ENCODE data around the gene LLCFC1. TPM values are rescaled to one million over a fixed set of nuclear protein-coding genes. Genes with fewer than 3 reads are reported as not detected.

LLCFC1 gene
- total RNA-seq, 1 donor from 2014 or later: not detected

DNA sequence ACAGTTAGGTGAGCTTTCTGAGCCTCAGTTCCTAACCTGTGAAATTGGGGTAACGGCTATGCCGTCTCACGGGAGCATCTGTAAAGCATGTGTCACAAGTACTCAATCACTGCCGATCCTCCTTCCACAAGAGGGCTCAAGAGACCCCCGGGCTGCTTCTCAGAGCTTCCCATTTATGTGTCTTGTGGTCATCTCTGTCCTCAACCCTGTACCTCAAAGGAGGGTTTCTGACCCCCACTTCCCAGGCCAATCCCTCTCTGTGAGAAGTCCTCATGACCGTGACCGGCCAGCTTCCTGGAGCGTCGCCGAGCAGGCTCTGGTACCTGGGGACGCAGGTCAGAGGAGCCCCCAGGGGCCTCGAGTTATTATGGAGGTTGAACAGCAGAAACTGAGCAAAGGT is 5.2 kb upstream of the LLCFC1 start:
- ATAC-seq (no peak), DNase-seq (ENCODE audit: low spot score) (no peak)
- intact Hi-C loops (cut with DNase I): no loop called here

DNA sequence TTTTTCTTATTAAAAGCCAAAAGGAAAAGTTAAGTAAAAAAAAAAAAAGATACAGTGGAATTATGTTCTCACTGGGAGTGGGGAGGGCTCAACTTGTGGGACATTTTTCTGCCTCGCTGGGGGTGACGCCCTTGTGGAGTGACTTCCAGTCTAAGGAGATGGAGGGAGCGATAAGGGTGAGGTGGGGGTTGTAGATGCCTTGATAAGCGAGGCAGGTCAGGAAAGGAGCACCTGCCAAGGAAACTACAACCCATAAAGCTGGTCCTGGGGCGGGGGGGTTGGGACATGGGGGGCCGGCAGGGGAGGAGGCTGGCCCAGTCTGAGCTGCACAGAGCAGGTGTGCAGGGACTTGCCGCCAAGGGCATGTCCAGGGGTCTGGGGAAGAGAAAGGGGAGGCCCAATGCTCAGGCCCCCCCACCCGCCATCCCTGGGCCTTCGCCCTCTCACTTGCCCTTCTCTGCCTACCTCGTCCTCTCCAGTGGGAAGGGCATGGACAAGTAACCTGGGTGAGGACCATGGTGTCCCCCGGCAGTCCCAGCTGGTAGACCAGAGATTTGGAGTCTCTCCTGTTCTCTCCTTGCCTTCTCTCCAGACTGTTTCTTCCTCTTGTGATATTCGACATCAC is 3.2 kb upstream of the LLCFC1 start:
- no peak for DNase-seq (ENCODE audit: low spot score)
- no peak for ATAC-seq
- intact Hi-C loops (cut with DNase I): no loop called here

DNA sequence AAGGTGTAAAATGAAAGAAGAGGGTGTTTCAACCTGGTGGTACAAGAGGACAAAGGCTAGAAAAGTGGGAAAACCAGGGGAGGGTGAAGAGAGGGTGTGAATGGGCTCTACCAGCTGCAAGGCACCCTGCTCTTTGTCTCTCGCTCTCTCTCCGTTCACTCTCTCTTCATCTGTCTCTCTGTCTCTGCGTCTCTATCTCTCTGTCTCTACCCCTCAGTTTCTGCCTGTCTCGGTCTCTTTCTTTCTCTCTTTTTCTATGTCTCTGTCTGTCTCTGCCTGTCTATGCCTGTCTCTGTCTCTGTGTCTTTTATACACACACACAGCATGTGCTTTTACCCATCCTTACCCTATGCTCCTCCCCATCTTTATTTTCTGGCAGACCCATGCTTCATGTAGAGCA is 673 bp upstream of the LLCFC1 start:
- ATAC-seq: no peak
- DNase-seq (ENCODE audit: low spot score): no peak
- intact Hi-C loops (cut with DNase I): no loop called here

DNA sequence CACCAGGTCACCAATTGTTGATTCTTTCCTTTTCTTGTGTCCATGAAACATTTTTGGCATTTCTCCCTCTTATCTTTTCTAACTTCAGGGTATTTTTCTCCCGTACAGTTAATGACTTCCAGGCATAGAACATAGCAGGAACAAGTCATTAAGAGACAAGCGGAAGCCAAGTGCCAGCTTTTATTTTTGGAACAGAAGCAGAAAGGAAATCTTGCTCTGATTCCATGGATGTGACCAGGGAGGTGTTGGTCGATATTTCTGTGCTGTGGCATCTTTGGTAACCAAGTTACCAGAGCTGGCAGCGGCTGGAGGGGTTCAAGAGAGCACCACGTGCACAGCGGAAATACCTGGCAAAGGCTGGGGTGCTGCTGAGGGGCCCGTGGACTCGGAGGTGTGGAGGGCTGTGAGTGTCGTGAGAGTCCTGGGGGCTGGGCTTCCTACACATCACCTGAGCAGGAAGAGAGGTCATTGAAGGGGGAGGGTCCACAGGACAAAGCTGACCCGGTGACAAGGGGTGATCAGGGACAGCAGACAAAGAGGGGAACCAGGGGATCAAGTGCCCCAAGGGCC is 1.8 kb downstream of the LLCFC1 start:
- DNase-seq (ENCODE audit: low spot score): no peak
- no peak for ATAC-seq
- intact Hi-C loops (cut with DNase I): no loop called here

DNA sequence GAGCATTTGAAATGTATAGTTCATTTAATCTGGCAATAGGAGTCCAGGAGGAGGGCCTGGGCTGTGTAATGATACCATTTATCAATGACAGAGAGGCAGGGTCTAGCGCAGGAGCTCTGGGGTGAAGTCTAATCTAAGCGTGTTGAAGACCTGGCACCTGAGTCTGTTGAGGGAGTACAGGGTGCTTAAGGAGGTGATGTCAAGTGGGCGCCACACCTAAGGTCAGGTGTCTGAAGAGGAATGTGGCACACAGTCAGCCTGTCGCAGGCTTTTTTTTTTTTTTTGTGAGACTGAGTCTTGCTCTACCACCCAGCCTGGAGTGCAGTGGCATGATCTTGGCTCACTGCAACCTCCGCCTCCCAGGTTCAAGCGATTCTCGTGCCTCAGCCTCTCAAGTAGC is 2.3 kb downstream of the LLCFC1 start:
- intact Hi-C loops (cut with DNase I): no loop called here
- DNase-seq (ENCODE audit: low spot score): no peak
- no peak for ATAC-seq

DNA sequence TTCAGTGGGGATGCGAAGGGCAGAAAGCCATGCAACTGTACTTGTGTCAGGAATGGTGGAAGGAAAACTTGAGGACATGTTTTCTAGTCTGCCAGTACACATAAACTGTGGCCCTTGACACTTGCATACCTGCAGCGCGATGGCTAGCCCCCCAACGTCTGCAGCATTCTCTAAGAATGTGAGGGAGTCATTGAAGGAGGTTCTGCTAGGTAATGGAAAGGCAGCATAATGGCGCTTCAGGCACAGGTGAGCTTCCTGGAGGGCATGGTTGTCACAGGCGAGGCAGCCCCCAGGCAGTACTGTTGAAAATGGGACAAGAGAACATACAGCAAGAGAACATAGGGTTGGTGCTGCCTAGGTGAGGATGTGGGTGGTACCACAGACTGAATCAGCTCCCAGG is 3.5 kb downstream of the LLCFC1 start:
- intact Hi-C loops (cut with DNase I): no loop called here
- ATAC-seq: no peak

DNA sequence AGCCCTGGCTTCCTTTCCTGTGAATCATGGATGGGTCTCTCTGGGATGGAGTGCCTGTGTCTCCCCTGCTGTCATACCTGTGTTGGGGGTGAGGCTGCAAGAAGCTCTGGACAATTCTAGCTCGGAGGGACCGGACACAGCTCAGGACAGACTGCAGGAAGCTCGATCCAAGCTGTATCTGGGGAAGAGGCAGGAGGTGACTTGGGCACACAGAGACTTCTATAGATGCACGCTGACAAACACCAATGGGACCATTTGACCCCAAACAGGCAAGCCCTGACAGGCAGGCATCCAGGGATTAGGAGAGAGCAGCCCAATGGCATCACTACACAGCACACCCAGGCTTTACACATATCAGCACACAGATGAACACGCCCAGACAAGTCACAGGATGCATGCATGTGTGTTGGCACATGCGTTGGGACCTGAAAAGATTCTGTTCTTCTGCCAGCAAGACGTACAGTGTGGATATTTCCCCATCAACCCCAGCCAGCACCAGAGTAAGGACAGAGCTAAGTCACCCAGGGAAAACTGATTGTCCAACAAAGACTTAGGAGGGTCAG is 4.5 kb downstream of the LLCFC1 start:
- DNase-seq (ENCODE audit: low spot score): no peak
- ATAC-seq: no peak
- intact Hi-C loops (cut with DNase I): no loop called here

More for the DNA sequence above, 3.5 kb downstream of the LLCFC1 start:
- DNase-seq (ENCODE audit: low spot score): no peak

DNA sequence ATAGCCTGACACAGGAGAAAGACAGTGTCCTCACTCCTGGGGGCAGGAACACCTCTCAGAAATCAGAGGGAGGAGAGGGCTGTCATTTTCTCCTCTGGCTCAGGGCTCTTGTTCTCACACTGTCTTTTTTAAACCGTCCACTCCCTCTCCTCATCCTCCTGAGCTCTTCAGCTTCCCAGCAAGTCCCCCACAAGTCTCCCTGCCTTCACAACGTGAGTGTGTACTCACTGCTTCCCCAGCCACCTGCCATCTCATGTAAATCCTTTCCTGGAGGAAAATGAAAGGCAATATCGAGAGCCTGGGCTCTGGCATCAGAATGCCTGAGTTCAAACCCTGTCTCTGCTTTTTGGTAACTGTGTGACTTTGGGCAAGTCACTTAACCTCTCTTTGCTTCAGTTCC is 5.7 kb downstream of the LLCFC1 start:
- intact Hi-C loops (cut with DNase I): no loop called here
- no peak for ATAC-seq
- no peak for DNase-seq (ENCODE audit: low spot score)

DNA sequence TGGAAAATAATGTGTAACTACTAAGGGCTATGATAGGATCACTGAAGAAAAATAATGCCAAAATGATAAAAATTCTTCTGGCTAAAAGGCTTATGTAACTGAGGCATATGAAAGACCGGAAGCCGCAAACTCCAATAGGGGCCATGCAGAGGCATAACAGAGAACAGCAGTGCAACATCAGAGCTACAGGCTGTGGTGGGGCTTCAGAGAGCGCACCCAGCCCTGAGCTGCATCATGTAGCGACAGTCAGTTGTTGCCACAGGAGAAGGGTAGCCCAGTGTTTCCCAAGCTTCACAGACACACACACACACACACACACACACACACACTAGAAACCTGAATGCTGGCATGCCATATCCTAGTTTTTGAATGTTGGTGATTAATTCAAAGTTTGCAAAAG is 9.3 kb downstream of the LLCFC1 start:
- no peak for ATAC-seq

DNA sequence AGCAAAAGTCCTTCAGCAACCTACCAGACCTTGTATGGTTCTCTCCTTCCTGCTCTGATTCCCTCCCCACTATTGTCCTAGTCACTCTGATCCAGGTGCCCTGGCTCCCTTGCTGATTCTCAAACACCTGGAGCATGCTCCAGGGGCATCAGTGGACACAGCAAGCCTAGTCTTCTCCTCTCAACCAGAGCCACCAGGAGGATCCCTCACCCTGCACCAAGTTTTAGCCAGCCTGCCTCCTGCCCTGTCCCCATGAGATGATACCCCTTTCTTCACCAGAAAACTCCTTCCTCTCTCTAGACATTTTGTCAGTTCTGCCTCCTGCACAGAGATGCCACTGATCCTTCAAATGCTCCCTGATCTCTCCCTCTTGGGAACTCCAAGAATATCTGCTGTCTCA is 11.0 kb downstream of the LLCFC1 start:
- intact Hi-C loops (cut with DNase I): no loop called here
- DNase-seq (ENCODE audit: low spot score) (no peak), ATAC-seq (no peak)

More for the DNA sequence above, 9.3 kb downstream of the LLCFC1 start:
- intact Hi-C loops (cut with DNase I): no loop called here
- DNase-seq (ENCODE audit: low spot score): no peak

DNA sequence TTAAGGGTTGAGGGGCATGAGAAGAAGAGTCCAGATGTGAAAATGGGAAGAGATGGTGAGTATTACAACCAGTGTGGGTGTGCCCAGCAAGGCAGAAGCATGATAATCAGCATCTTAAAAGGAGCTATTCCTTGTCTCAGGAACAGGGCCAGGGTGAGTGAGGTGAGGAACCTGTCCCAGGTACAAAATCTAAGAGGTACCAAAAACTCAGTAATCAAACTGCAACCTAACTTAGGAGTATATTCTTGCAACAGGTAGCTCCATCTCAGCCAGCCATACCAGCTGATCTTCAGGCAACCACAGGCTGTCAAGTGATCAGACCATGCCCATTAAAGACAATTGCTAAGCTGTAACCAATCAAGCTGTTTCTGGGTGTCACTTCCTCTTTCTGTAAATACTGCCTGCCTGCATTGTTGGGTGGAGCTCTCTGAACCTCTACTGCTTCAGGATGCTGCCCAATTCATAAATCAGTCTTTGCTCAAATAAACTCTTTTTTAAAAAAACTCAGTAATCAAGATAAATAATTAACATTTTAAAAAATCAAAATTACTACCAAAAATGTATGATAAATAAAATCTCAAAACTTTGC is 15.5 kb downstream of the LLCFC1 start:
- intact Hi-C loops (cut with DNase I): no loop called here
- ATAC-seq: no peak
- no peak for DNase-seq (ENCODE audit: low spot score)

DNA sequence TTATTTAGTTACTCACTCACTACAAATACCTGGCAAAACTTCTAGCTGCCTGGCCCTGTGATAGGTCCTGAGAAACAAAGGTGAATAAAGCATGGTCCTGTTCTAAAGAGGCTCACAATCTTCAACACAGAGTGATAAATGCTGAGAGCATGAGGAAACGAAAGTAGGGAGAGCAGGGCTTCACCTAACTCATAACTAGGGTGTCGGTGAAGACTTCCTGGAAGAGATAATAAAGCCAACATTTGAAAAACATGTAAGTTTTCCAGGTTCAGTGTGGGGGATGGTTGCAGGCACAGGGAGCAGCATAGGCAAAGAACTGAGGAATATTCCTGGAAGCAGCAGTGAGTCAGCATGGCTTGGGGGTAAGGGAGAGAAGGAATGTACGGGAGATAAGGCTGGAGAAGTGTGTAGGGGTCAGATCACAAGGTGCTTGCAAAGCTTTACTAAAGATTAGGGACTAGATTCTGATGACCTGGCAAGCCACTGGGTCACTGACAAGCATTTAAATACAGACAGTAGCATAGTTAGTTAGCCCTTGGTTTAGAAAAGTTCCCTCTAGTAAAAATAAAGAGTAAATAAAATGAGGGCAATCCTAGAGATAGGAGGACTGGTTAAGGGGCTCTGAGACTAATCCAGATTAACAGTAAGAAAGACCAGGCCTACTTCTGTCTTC is 17.8 kb downstream of the LLCFC1 start:
- no peak for ATAC-seq
- intact Hi-C loops (cut with DNase I): no loop called here
- no peak for DNase-seq (ENCODE audit: low spot score)

DNA sequence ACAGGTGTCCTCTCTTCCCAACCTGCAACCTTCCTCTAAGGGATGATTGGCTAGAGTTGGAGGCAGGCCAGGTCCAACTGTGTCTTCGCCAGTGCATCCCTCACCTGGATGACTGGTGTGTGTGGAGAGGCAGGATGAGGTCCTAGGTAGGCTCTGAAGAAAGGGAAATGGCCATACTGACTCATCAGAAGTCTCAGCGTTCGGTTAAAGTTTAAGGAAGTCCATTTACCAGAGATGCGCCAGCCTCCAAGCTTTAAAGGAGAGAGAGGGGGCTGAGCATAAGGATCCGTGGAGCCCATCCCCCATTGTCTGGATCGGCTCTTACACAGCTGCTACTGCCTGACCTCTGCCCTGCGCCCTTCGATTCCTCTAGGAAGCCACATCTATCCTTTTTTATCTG is 18.4 kb downstream of the LLCFC1 start:
- no peak for DNase-seq (ENCODE audit: low spot score)
- intact Hi-C loops (cut with DNase I): no loop called here
- no peak for ATAC-seq

DNA sequence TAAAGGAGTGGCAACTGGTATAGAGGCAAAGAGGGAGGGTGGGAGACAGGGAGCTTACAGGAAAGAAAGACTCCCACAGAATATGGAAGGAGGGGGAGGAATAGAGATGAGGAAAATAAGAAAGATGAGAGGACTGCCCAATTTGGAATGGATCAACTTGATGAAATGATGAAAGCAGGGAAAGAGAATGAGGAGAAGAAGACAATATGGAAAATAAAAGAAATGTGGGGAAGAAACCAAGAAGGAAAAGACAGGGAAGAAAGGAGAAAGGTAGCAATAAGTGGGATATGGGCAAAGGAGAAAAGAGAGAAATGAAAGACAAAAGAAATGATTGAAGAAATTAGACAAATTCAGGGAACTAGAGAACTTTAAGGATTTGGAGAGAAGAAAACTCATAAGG is 19.9 kb downstream of the LLCFC1 start:
- intact Hi-C loops (cut with DNase I): no loop called here
- no peak for DNase-seq (ENCODE audit: low spot score)
- no peak for ATAC-seq

DNA sequence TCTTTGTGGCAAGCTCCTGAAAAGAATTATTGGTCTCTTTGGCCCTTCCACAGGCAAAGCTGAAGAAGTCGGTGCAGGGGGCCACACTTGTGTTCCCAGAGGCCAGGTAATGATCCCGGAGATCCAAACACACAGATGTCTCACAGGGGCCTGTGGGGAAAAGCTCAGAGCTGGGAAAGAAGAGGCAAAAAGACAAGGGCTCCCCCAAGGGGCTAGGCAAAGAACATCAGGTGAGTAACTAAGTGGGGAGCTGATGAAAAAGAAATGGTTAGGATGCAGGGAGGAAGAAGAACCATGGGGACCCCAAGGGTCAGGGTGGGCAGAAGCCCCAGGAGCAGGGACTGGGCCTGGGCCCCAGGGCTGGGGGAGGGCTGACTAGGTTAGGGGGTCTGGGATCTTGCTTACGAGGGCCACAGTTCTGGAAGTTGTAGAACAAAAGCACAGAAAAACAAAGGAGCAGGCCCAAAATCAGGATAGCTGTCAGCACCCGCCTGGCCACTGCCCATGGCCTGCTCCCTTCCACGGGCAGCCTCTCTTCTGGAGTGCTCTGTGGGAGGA is 21.8 kb downstream of the LLCFC1 start:
- intact Hi-C loops (cut with DNase I): no loop called here
- no peak for ATAC-seq

DNA sequence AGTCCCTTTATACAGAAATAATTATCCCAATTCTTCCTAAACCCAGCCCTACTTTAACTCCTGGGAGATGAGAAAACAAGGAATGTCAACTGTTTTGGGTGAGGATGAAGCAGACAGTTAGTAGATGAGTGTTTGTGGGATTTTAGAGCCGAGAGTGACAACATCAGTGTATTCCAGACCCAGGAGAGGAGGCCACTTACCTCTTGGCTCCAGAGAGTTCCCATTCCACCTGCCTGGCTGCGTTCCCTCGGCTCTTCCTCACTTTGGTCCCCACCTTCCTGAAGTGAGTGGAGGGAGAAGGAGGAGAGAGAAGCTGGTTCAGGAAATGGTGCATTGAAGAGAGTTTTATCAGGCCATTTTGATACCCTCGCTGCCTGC is 22.3 kb downstream of the LLCFC1 start:
- no peak for ATAC-seq
- intact Hi-C loops (cut with DNase I): no loop called here
- no peak for DNase-seq (ENCODE audit: low spot score)

More for the DNA sequence above, 21.8 kb downstream of the LLCFC1 start:
- DNase-seq (ENCODE audit: low spot score): no peak

DNA sequence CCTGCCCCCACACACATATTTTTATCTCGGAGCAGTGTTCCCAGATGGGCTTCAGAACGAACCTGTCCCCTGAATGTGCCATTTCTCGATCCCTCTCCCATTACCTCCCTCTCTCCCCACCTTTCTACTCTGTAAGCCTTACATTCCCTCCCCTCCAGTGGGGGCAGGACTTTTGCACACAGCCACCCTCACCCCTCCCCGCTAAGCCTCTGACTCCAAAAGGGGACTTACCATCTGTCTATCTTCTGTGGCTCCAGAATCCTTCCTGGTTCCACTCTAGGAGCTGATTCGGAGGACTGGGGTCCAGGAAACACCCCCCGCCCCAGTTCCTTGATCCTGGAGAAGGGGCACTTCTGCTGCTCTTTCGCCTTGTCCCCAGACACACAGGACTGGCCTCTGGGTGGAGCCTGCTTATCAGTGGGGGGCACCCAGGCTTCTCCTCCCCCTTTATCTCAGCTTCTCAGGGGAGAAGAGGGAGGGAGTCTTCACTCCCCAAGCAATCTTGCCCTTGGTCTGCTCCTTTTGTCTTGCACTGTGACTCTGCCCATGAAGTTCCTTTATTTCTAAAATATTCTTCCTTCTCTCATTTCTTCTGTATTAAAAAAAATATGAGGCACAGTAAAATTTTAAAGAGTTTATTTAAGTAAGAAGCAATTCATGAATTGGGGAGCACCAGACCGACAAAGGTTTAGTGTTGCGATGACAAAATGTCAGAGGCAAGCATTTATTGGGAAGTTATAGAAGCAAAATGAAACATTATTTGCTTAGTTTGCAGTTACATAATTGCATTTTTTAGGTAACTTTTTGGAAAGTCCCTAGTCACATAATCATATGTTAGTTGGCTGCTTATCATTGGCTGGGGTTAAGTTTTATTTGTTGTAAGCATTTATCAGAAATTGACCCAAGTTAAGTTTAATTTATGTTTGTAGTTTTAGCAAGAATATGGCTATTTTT is 23.0 kb downstream of the LLCFC1 start, which contains the start of gene KEL:
TSS of gene KEL (minus strand) at position 391 of the 954 bp plus-strand sequence. CDS start at position 234, 157 bp downstream.
- intact Hi-C loops (cut with DNase I): no loop called here
- ATAC-seq (no peak), DNase-seq (ENCODE audit: low spot score) (no peak)

DNA sequence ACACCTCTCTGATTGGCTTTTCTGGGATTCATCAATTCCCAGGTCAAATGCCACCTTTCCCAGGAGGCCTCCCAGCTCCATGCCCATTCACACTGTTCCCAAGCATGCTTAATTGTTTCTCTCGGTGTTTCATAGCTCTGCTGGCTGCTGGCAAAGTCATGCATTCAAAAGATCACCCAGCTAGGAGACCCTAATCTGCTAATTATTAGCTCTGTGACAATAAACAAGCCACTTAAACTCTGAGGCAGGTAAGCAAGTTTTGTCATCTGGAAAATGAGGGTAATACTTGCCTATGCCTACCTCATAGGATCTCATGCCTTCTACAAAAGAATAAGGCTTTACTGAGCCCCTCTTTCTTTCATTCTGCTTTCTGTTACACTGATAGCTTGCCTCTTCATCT is 23.7 kb downstream of the LLCFC1 start:
- DNase-seq (ENCODE audit: low spot score): no peak
- no peak for ATAC-seq
- intact Hi-C loops (cut with DNase I): no loop called here

DNA sequence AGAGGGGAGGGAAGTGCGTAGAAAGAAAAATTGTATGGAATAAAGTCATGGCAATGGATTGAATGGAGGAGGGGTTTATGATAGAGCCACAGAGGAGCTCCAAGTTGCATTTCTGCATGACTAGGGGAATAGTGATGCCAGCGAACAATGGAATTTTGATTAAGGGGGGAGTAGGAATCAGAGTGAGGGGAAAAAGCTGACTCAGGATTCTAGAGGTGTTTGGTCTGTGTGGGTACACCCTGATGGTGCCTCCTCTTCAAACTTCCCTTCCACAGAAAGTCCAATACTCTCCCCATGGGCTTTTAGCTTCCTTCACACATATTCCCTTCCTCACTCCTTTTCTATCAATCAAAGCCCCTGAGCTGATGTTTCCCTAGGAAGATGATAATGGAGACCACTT is 24.7 kb downstream of the LLCFC1 start:
- intact Hi-C loops (cut with DNase I): no loop called here
- DNase-seq (ENCODE audit: low spot score): no peak
- ATAC-seq: no peak
